K562 (cell line): ENCODE results near the gene PNPLA7. TPM values are rescaled to one million over a fixed set of nuclear protein-coding genes. Genes with fewer than 3 reads are reported as not detected.

Experiments
- ATAC-seq: fragments of 200-7000 bp; cut with Tn5 transposase; 3 replicates; pipeline ENCODE4 v1.9.1; 2020; ENCODE audit warnings: moderate library complexity
- BruUV-seq: library from RNA; stranded (reverse); fragments of 400-500 nt; replicated peaks from 2 replicates; lab custom pipeline; 2021; lab: Mats Ljungman, UMichigan
- CTCF ChIA-PET: fragments of 300-600 bp; formaldehyde crosslinking; extraction: SDS; loops from one replicate; lab custom pipeline; 2021; ENCODE audit warnings: low intra/inter-chr PET ratio; lab: Yijun Ruan, JAX
- POLR2A ChIA-PET: fragments of 300-600, 350-650 bp; sonication (Branson Sonifier 250); formaldehyde crosslinking; extraction: SDS; loops from one replicate; lab custom pipeline; 2021; ENCODE audit warnings: antibody characterized with exemption, inconsistent platforms; lab: Yijun Ruan, JAX
- DNase-seq, 4 experiments: peaks; one replicate each; pipeline versions ENCODE4 v3.0.0 to v3.0.0-alpha.2; 2011 to 2018; ENCODE audit warnings: low spot score in 3 of 4, mixed read lengths in 3 of 4; ENCODE audit errors: extremely low read depth in 1 of 4
- FAIRE-seq: peaks from 2 replicates; lab custom pipeline; 2011; peaks lifted over from hg19 to GRCh38; lab: Jason Lieb, UNC
- H2AFZ ChIP-seq: 2 replicates; pipeline ENCODE4 v1.6.0; 2011; ENCODE audit warnings: low read depth, low read length, control low read depth, inconsistent platforms
- H3K27ac ChIP-seq: fragments of 200-600 bp; 3 replicates; pipeline ENCODE4 v1.8.0; 2011; ENCODE audit warnings: low read depth, mild to moderate bottlenecking, control low read depth, inconsistent platforms, low read length, moderate library complexity, mixed read lengths; ENCODE audit errors: extremely low read depth
- H3K27me3 ChIP-seq, 2 experiments: fragments of 300-600 bp in 1 of 2; 2 replicates in 1 of 2; 3 replicates in 1 of 2; pipeline versions ENCODE4 v1.6.0 to v1.8.0; 2011; ENCODE audit warnings: inconsistent platforms in 2 of 2, low read length in 2 of 2, mild to moderate bottlenecking in 1 of 2, mixed read lengths in 1 of 2, moderate library complexity in 1 of 2; ENCODE audit not compliant: control insufficient read depth in 2 of 2, insufficient read depth in 2 of 2
- H3K36me3 ChIP-seq: fragments of 300-600 bp; 3 replicates; pipeline ENCODE4 v1.8.0; 2011; ENCODE audit warnings: mild to moderate bottlenecking, low read length, inconsistent platforms; ENCODE audit not compliant: control insufficient read depth, insufficient read depth
- H3K4me1 ChIP-seq, 2 experiments: fragments of 200-600 bp in 1 of 2; replicated peaks in 1 of 2; 2 replicates in 1 of 2; 3 replicates in 1 of 2; pipeline versions ENCODE4 v1.5.1 to v1.8.0; 2011; ENCODE audit warnings: inconsistent platforms in 2 of 2, low read length in 2 of 2, mild to moderate bottlenecking in 1 of 2, mixed read lengths in 1 of 2, moderate library complexity in 1 of 2; ENCODE audit not compliant: control insufficient read depth in 2 of 2, insufficient read depth in 2 of 2
- H3K4me2 ChIP-seq: 2 replicates; pipeline ENCODE4 v1.6.1; 2011; ENCODE audit warnings: low read length, control low read depth, inconsistent platforms, mixed read lengths; ENCODE audit not compliant: insufficient read depth
- H3K4me3 ChIP-seq: fragments of 200-600 bp; sonication (generic), shearing (Covaris generic); 2 replicates; pipeline ENCODE4 v1.5.1; 2016; ENCODE audit warnings: control low read depth, inconsistent platforms
- H3K79me2 ChIP-seq: fragments of 200-600 bp; 3 replicates; pipeline ENCODE4 v1.8.0; 2011; ENCODE audit warnings: low read length, inconsistent platforms; ENCODE audit not compliant: control insufficient read depth, insufficient read depth
- H3K9ac ChIP-seq, 2 experiments: 2 replicates each; pipeline versions ENCODE4 v1.6.0 to v1.6.1; 2011; ENCODE audit warnings: low read depth in 2 of 2, low read length in 2 of 2, control low read depth in 1 of 2, inconsistent platforms in 1 of 2, mild to moderate bottlenecking in 1 of 2, mixed read lengths in 1 of 2; ENCODE audit not compliant: insufficient read depth in 1 of 2
- H3K9me1 ChIP-seq: one replicate; pipeline ENCODE4 v1.6.0; 2011; ENCODE audit warnings: inconsistent platforms, mild to moderate bottlenecking, low read length, moderate library complexity; ENCODE audit not compliant: control insufficient read depth, insufficient read depth
- H3K9me3 ChIP-seq: replicated peaks from 2 replicates; pipeline ENCODE4 v1.5.1; 2011; ENCODE audit warnings: low read depth, low read length, inconsistent platforms; ENCODE audit not compliant: control insufficient read depth, insufficient read depth
- H4K20me1 ChIP-seq: replicated peaks from 2 replicates; pipeline ENCODE4 v1.6.1; 2011; ENCODE audit warnings: low read length, inconsistent platforms, mixed read lengths; ENCODE audit not compliant: control insufficient read depth, insufficient read depth
- BMI1 ChIP-seq: fragments of 150-350 bp; IDR thresholded peaks from 2 replicates; pipeline ENCODE4 v1.6.1; 2014; ENCODE audit warnings: low read length
- GTF2F1 ChIP-seq: IDR thresholded peaks from 2 replicates; pipeline ENCODE4 v1.6.1; 2011; ENCODE audit warnings: low read depth, low read length, improper control_type of control experiment
- TFAM ChIP-seq: fragments of 250-450 bp; sonication (Bioruptor Pico); conservative IDR thresholded peaks from 2 replicates; pipeline ENCODE4 v1.5.0; 2021; ENCODE audit warnings: mild to moderate bottlenecking, moderate library complexity
- ZBED1 ChIP-seq: IDR thresholded peaks from 2 replicates; pipeline ENCODE4 v1.6.1; 2014
- ZKSCAN8 ChIP-seq: fragments of 200-800 bp; sonication (Bioruptor generic); IDR thresholded peaks from 2 replicates; pipeline ENCODE4 v1.6.1; 2016; ENCODE audit warnings: missing genetic modification characterization, missing compliant biosample characterization
- ZNF134 ChIP-seq: fragments of 250-450 bp; sonication (Bioruptor Pico); conservative IDR thresholded peaks from 2 replicates; pipeline ENCODE4 v1.4.0; 2020
- ZNF707 ChIP-seq: fragments of 250-450 bp; sonication (Bioruptor Pico); conservative IDR thresholded peaks from 2 replicates; pipeline ENCODE4 v1.8.0; 2022; ENCODE audit warnings: inconsistent platforms, mild to moderate bottlenecking, moderate library complexity
- WGBS: fragments of 100-300 bp; shearing (Covaris generic); methylation state at CpG from one replicate; pipeline ENCODE4 v1.1.6; 2016; ENCODE audit warnings: low coverage, mixed read lengths; ENCODE audit not compliant: insufficient coverage; ENCODE audit errors: missing lambda C conversion rate; 5-methylcytosine and 5-hydroxymethylcytosine counted together
- in situ Hi-C: fragments of 300-500 bp; cut with MboI; formaldehyde crosslinking; loops from 4 replicates; pipeline ENCODE4 v1.15.0; 2018; ENCODE audit warnings: inconsistent platforms, mixed read lengths
- intact Hi-C: fragments of 100-400 bp; cut with micrococcal nuclease; formaldehyde crosslinking; loops from 2 replicates; pipeline ENCODE4 v1.14.2; 2022
- polyA plus RNA-seq, 8 experiments: library from polyadenylated mRNA; depleted of rRNA in 4 of 8; stranded (reverse) in 5 of 8; unstranded in 3 of 8; fragments of >200 nt; fragmentation: Nextera tagmentation in 2 of 8; fragmentation: Illumina TruSeq in 1 of 8; extraction: Ambion mirVana in 2 of 8; extraction: Trizol in 1 of 8; gene quantifications; 2 replicates each; pipeline versions ENCODE4 v1.2.1 to v1.2.3, GENCODE V29; 2011 to 2014; ENCODE audit warnings: inconsistent platforms in 1 of 8, missing spikeins in 1 of 8
- total RNA-seq, 7 experiments: library from RNA; depleted of rRNA in 6 of 7; stranded (reverse); fragments of >200 nt in 6 of 7; fragmentation: Illumina TruSeq in 2 of 7; extraction: Trizol in 2 of 7; gene quantifications; 2 replicates each; pipeline versions ENCODE4 v1.2.1 to v1.2.3, GENCODE V29; 2011 to 2021; ENCODE audit warnings: low replicate concordance in 1 of 7
- TF ChIP-seq, protein P1 (sequence below): sonication (generic); formaldehyde crosslinking; IDR thresholded peaks from 2 replicates; pipeline ENCODE4 v1.8.0; 2023; ENCODE audit warnings: mild to moderate bottlenecking, missing genetic modification reagents
- TF ChIP-seq, protein P2 (sequence below): fragments of 250-450 bp; sonication (Bioruptor Pico); IDR thresholded peaks from 2 replicates; pipeline ENCODE4 v1.5.0; 2021

PNPLA7 gene
- total and polyA plus RNA-seq, 9 of the 15 experiments (the other 6 are each of a cell fraction or from before 2014, with no cell fraction given): 0.01 to 0.85 (median 0.19) TPM; not detected in 1

DNA sequence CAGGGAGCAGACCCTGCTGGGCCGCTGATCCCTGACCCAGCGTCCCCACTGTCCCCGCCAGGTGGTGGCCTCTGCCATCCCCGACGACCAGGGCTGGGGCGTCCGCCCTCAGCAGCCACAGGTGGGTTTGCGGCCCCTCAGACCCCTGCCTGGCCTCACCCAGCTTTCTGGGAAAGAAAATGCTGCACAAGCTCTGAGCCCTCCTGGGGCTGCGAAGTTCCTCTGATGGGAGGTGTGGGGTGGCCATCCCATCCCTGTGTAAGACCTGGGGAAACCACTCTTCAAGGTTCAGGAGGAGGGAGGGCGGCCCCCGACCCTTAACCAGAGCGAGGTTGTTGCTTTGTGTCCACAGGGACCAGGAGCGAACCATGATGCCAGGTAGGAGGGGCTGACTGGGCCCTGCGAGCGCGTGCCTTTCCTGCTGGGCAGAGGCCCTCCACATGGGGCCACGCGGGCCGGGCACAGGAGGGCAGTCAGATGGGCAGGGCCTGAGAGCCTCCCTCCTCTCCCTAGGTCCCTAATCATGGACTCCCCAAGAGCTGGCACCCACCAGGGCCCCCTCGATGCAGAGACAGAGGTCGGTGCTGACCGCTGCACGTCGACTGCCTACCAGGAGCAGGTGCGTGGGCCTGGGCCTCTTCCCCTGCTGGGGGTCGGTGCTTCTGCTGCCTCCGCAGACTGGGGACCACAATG is 119.3 kb downstream of the PNPLA7 start:
- in situ Hi-C loops (no loop called here), intact Hi-C loops (no loop called here)
- H3K79me2 ChIP-seq: no peaks in the 10 kb centered on the region
- H3K9me3 ChIP-seq: no peaks in the 10 kb centered on the region
- no peak overlapping the region for H3K27ac ChIP-seq
- no TSS peak for BruUV-seq
- H3K4me3 ChIP-seq: no peak overlapping the region
- H3K9ac ChIP-seq: peak overlapping the region in 1 of 2 experiments; percentile 55; a peak in 2 of 4 replicates
- TF ChIP-seq, protein P1, sequence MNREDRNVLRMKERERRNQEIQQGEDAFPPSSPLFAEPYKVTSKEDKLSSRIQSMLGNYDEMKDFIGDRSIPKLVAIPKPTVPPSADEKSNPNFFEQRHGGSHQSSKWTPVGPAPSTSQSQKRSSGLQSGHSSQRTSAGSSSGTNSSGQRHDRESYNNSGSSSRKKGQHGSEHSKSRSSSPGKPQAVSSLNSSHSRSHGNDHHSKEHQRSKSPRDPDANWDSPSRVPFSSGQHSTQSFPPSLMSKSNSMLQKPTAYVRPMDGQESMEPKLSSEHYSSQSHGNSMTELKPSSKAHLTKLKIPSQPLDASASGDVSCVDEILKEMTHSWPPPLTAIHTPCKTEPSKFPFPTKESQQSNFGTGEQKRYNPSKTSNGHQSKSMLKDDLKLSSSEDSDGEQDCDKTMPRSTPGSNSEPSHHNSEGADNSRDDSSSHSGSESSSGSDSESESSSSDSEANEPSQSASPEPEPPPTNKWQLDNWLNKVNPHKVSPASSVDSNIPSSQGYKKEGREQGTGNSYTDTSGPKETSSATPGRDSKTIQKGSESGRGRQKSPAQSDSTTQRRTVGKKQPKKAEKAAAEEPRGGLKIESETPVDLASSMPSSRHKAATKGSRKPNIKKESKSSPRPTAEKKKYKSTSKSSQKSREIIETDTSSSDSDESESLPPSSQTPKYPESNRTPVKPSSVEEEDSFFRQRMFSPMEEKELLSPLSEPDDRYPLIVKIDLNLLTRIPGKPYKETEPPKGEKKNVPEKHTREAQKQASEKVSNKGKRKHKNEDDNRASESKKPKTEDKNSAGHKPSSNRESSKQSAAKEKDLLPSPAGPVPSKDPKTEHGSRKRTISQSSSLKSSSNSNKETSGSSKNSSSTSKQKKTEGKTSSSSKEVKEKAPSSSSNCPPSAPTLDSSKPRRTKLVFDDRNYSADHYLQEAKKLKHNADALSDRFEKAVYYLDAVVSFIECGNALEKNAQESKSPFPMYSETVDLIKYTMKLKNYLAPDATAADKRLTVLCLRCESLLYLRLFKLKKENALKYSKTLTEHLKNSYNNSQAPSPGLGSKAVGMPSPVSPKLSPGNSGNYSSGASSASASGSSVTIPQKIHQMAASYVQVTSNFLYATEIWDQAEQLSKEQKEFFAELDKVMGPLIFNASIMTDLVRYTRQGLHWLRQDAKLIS (CRISPR knock-in tag): no peak
- TF ChIP-seq ZBED1: no peak
- TF ChIP-seq ZNF707 (CRISPR knock-in tag): no peak
- TF ChIP-seq, protein P2, sequence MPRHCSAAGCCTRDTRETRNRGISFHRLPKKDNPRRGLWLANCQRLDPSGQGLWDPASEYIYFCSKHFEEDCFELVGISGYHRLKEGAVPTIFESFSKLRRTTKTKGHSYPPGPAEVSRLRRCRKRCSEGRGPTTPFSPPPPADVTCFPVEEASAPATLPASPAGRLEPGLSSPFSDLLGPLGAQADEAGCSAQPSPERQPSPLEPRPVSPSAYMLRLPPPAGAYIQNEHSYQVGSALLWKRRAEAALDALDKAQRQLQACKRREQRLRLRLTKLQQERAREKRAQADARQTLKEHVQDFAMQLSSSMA: no peak
- no peak for TF ChIP-seq TFAM (CRISPR knock-in tag)
- TF ChIP-seq ZNF134 (CRISPR knock-in tag): no peak
- TF ChIP-seq GTF2F1: no peak
- no peak for TF ChIP-seq BMI1
- TF ChIP-seq ZKSCAN8 (CRISPR knock-in tag): no peak
- no peaks in the 10 kb centered on the region for H4K20me1 ChIP-seq
- no peaks in the 10 kb centered on the region for H3K27me3 ChIP-seq
- DNase-seq: no peak
- H3K36me3 ChIP-seq: no peaks in the 10 kb centered on the region
- ChIA-PET CTCF (no interaction called here), POLR2A (interaction anchor here (0.6 to 1.2 kb wide), 3 partner anchors 10 to 111 kb away, joined by 3 read pairs; partner anchors contain the start of gene ENTPD8)
- FAIRE-seq: no peak
- no peaks in the 10 kb centered on the region for H3K9me1 ChIP-seq
- peaks cover 11 to 84% of the 10 kb centered on the region in 2 experiments for H3K4me1 ChIP-seq
- ATAC-seq: no peak
- no peak overlapping the region; the same call in 1 of the 2 replicates for H2AFZ ChIP-seq
- peak overlapping the region; percentile 81; the same call in 1 of the 2 replicates for H3K4me2 ChIP-seq
- WGBS: 52% methylated on average over 27 of the region's 27 CpGs
